ENCODE results near the gene FAM3A.
A peak's percentile ranks its signal among the peaks of the same experiment; 100 is the strongest.
"Not testable (repeated sequence)": the region's sequence is repeated elsewhere in the genome, so short reads cannot be mapped to it uniquely, and the experiment has no call there.

The FAM3A gene

DNA sequence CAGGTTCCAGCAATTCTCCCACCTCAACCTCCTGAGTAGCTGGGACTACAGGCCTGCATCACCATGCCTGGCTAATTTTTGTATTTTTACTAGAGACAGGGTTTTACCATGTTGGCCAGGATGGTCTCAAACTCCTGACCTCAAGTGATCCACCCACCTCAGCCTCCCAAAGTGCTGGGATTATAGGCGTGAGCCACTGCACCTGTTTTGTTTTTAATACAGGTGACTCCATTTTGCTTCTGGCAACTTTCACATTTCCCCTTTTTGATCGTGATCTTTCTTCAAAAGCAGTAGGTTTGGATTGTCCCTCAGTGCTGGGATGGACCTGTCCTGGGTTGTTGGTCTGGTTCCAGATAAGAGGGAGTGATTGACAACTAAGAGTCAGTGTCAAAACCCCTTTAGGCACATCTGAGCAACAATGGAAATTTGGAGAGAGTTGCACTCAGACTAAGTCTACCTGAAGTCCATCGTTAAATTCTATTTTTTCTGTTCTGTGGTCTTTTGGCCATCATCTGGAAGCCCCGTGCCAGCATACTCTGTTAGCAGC, 19.4 kb downstream of the FAM3A start:
- FAIRE-seq = not testable (repeated sequence)

DNA sequence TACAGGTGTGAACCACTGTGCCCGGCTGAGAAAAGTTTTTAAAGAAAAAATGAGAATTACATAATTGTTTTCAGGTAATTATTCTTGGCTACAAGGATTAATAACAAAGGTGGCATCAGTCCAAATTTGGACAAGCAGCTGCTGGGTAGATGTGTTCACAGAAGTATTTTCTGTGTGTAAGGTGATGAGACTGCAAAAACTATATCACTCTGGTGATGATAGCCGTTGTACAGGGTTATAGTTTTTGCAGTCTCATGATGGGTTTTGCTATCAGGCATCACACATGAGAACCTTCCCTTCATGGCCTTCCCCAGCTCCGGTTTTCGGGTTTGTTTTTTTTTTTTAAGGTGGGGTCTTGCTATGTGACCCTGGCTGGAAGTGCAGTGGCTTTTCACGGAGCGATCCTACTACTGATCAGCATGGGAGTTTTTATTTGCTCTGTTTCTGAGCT, 20.5 kb downstream of the FAM3A start:
- FAIRE-seq = no peak

GRCh38 chrX:154494715-154495114, 21.3 kb downstream of the FAM3A start:
- no peak for FAIRE-seq

DNA sequence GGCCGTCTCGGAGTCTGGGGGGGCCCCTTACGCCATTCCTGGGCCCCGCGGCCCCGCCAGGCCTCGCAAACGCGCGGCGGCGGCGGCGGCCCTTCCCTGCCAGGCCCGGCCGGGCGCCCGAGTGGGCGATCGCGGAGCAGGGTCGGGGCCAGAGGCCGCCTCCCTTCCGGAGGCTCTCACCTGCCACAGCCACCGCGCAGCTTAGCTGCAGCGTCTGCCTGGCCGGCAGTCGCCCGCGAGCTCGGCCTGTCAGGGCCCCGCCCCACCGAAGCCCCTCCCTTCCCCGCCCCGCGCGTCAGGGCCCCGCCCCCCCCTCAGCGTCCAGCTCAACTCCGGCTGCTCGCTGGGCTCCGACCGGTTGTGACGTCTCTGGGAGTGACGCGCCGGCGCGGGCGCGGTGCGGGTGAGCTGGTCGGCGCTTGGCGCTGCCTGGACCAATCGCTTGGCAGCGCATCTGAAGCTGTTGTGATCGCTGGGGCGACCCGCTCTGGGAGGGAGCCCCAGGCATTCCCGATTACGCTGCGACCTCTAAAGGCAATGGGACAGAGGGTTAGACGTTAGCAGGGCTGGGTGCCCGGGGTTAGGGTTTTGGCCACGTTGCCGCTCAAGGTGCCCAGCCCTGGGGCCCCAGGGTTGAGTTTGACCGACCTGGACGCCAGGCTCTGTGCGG, 25.5 kb downstream of the FAM3A start, which contains the start of gene SLC10A3:
TSS of gene SLC10A3 (minus strand) at position 216 of the 670 bp plus-strand sequence. CDS start 1,689 bp downstream, outside the sequence.
- FAIRE-seq = peak; percentile 41

DNA sequence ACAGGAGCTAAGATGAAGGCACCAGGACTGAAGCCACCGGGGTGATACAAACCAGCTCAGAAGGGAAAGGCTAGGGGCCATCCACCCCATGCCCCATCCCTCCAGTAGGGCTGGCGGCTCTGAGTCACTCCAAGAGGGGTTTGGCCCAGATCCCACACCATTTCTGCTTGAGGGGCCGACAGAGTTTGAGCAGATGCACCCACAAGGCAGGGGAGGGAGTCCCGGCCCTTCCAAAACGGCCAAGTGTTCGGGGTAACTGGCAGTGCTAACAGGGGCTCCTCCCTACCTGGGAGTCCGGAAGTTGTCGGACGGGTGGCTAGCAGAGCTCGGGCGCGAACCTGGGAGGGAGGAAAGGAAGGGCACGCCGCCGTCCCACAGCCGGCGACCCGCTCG, 26.0 kb downstream of the FAM3A start:
- FAIRE-seq = no peak

DNA sequence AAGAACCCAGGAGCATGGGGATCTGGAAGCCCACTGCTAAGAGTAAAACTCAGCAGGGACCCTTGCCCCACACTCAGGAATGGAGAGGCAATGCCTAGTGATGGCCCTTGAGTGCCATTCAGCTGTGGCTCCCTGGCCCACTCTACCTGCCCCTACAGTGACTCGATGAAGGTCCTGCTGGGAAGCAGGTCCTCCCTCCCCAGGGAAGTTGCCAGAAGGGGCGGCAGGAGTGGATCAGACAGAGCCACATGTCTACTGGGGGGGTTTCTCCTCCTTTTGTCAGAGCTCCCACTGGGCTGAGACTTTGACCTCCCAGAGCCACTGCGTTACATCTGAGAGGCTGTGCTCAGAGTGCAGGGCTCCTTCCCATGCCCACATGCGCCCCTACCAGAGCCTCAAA, 26.9 kb downstream of the FAM3A start:
- FAIRE-seq = no peak

- FAIRE-seq = no peak
Measured at GRCh38 chrX:154488336-154489075, 27.5 kb downstream of the FAM3A start.

DNA sequence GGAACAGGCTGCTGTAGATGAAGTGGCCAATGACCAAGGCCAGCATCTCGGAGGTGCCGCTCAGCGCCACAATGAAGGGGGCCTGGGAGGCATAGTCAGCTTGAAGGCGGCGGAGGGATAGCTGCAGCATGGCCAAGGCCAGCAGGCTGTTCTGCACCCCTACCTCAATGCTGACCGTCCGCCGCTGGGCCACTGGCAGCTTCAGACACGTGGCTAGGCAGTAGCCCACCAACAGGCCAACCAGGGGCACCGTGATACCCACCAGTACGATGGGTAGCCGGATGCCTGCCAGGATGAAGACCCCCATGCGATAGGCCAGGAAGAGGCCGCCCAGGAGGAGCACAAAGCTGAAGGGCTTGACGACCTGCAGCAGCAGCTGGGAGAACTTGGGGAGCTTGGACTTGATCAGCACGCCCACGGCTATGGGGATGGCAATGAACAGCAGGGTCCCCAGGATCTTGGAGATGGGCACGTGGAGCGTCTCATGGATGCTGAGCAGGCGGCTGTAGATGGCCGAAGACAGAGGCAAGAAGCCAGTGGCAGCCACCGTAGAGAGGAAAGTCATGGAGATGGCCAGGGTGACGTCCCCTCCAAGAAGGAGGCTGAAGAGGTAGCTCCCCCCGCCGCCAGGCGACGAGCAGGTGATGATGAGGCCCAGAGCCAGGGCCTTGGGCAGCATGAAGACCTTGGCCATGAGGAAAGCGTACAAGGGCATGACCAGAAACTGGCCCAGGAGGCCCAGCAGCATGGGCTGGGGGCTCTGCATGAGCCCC, 28.3 kb downstream of the FAM3A start:
- FAIRE-seq = no peak

- FAIRE-seq = no peak
Measured at GRCh38 chrX:154486396-154487207, 29.4 kb downstream of the FAM3A start, which contains the start of gene UBL4A. Gene UBL4A (minus strand): TSS chrX:154486615. CDS start chrX:154486584, 31 bp downstream.

DNA sequence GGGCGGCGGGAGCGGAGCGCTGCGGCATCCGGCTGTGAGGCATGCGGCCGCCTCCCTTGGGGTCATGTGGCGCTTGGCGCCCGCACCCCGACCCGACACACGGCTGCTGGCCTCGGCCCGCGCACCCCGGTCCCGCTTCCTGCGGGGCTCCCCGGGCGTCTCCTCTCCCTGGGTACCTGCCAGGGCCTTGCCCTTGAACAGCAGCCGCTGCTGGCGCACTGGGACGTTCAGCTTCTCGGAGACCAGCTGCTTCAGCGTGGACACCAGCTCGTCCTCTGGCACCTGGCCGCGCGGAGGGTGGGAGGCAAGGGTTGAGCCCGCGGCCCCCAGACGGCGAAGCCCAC, 30.0 kb downstream of the FAM3A start:
- no peak for FAIRE-seq

DNA sequence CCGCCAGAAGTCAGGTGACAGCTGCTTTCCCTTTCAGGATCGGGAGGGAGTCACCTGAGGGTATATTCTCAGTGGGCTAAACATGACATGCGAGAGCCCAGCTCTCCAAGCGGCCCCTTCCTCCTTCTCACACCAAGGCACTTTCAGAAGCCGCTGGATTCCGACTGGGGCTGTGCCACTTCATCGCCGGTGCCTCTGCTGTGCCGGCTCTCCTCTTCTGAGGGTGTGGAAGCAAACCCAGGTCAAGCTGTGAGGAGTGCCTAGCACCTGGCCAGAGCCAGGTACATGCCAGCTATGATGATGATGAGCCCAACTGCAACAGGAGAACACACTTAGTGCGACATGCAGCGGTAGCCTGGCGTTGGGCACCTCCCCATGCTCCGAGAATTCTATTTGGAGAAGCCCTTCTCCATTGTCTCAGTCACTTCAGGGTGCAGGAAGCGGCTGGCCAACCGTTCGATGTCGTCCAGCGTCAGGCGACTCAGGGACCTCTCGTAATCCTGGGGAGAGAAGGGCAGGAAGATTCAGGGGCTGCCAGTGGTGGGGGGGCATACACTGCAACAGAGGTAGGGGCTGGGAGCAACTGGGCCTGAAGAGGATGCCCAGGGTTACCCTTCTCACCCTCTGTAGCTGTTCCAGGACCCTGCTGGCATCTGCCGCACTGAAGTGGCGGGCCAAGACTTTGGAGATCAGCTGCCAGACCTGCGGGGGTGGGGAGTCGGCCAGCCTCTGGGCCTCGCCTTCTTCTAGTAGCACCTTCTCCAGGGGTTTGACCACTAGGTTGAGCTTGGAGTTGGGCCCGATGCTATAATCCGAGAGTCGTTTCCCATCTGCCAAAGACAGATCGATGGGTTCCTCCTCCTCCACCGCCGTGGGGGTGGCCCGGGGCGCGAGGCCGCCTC, 30.6 kb downstream of the FAM3A start:
- no peak for FAIRE-seq

GRCh38 chrX:154484255-154485149, 31.5 kb downstream of the FAM3A start:
- FAIRE-seq = no peak

GRCh38 chrX:154483325-154483724, 32.7 kb downstream of the FAM3A start:
- no peak for FAIRE-seq

GRCh38 chrX:154482786-154483185, 33.2 kb downstream of the FAM3A start:
- no peak for FAIRE-seq

DNA sequence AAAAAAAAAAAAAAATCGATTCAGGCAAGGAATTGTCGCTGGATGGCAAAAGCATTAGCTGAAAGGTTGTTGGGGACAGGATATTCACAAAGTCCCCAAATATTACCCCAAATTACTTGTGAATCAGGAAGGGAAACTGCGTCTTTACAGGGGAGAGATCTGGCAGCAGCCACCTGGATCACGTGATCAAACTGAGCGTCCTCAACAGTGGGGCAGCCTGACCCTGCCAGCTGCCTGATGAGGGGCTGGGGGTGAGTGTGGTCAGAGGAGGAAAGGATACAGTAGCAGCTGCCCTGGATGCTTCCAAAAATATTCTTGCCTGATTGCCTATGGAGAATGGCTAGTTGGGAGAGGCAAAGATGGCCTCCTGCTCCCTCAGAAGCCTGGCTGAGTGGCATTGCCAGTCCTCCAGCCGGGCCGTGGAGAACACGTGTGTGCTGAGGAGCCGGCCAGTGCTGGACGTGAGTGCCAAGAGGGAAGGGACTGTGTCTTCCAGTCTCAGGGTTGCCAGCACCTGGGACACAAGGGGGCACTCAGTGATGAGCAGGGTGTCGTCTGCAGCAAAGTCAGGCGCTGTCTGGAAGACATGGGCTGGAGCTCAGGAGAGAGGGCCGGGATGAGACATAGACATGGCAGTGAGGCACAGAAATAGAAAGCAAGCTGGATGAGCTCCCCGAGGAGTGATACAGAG, 34.0 kb downstream of the FAM3A start:
- FAIRE-seq = no peak

GRCh38 chrX:154481195-154481594, 34.8 kb downstream of the FAM3A start:
- FAIRE-seq = no peak

DNA sequence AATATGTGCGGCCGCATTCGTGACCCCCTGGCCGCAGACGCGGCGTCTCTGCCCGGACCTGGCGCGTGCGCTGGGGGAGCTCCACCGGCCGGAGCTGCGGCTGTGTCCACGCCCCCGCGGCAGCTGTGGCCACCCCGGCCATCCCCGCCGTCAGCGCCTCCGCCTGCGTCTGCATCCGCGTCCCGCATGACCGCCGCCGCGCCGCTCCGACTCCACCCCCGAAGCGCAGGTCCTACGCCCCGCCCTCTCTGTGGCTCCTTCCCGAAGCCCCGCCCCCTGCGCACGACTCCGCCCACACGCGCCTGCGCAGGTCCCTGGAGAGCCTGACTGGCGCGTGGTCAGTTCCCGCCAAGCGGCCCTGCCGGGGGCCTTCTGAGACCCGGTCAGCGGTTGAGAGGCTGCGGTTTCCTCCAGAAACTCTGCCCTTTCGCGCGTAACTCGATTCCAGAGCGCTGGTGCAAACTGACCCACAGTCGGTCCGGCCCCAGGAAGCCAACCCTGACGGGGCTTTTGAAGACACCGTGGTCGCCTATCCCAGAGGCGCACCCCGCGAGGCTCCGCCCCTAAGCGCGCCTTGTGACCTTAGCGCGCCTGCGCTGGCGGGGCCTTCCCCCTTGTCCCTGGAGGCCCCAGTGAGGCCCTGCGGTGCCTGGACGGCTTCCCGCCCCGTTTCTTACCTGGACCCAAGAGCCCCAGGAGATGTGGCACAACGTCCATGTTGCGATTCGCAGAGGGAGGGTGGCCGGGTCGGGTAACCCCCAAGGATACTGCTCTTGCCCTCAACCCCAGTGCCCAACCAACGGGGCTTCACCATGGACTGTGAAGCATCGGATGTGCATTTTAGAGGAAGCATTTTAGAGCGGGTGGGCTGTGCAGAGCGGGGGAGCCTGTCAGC, 37.1 kb downstream of the FAM3A start, which contains the start of gene LAGE3:
TSS of gene LAGE3 (minus strand) at position 554 of the 895 bp plus-strand sequence. CDS start at position 188, 366 bp downstream.
- FAIRE-seq = no peak

- FAIRE-seq = no peak
Measured at GRCh38 chrX:154477891-154478477, 38.0 kb downstream of the FAM3A start.
